HG03520 (cell line): ENCODE data around the gene SETD3.
A peak's percentile ranks its signal among the peaks of the same experiment; 100 is the strongest.

ENCODE experiments used
- ATAC-seq: cut with Tn5 transposase; IDR thresholded peaks from one replicate; pipeline ENCODE4 v1.9.1; 2021; ENCODE audit warnings: mild to moderate bottlenecking, moderate library complexity; ENCODE audit not compliant: unreplicated experiment

The SETD3 gene

DNA sequence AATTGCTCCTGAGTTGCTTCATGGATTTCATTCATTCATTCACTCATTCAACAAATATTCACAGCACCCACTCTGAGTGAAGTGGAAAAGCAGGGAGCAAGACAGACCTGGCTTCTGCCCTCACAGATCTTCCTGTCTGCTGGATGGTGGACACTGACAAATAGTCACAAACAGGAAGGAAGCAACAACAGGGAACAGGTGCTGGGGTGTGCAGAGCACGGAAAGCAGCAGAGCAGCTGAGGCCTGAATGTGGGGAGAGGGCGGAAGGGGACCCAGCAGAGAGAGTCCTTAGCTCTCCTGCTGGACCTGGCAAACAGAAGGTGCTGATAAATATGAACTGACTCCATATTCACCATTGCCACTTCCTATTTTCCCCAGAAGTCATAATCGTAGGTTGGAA lies 54.4 kb downstream of the SETD3 start:
- ATAC-seq, result no peak

DNA sequence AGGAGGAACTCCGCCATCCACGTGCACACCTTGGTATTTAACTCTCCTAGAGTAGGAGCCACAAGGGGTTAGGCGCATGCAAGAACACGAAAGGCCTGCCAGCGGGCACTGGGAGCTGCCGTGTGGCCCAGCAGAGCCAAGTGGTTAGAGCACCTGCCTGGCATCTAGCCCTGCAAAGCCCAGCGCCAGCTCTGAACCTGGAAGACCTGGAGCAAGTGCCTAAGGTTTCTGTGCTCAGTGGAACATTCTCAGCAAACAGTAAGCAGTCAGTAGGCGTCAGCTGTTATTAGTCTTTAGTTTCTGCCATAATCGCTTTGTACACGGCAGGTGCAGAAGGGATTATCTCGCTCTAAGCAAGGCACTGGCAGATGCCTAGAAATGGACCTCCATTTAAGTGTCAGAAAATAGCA lies 55.4 kb downstream of the SETD3 start:
- no peak for ATAC-seq

- no peak for ATAC-seq
These were observed 56.3 kb downstream of the SETD3 start for GRCh38 chr14:99424306-99424877.

DNA sequence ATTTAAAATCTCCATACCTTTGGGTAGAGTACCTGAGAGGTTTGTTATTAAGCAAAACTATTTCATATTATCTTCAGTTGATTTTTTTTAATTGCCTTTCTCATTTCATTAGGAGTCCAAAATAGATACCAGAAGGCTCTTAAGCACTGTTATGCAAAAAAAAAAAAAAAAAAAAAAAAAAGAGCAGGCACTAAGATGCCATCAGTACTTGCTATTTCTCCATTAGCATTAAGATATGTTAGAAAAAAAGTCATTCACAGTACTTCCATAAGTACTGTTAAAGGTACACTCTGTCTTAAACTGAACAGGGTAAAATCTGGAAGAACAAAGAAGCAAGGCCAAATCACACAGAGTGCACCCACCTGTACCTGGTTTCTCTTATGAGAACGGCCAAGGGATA lies 57.2 kb downstream of the SETD3 start:
- ATAC-seq, result no peak

GRCh38 chr14:99422228-99423010 lies 58.2 kb downstream of the SETD3 start:
- no peak for ATAC-seq

- no peak for ATAC-seq
These were observed 59.9 kb downstream of the SETD3 start for GRCh38 chr14:99420711-99421110.

- ATAC-seq, result no peak
These were observed 60.8 kb downstream of the SETD3 start for GRCh38 chr14:99419905-99420304.

DNA sequence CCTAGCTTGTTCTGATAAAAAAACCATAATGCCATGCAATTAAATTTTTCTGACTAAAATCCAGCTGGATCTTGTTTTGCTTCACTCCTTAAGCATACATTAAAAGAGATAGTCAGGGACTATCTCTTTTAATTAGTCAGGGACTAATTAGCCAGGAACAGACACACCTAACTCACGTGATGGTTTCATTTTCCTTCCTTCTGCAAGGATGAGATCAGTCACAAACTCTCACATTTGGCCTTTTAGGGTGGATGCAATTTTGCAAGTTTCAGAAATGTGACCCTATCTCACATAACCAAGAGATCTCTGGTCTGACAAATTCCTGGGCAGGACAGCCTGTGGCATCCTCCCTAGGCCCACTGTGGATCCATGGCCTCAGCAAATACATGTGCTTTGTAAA lies 62.4 kb downstream of the SETD3 start:
- ATAC-seq, result no peak

DNA sequence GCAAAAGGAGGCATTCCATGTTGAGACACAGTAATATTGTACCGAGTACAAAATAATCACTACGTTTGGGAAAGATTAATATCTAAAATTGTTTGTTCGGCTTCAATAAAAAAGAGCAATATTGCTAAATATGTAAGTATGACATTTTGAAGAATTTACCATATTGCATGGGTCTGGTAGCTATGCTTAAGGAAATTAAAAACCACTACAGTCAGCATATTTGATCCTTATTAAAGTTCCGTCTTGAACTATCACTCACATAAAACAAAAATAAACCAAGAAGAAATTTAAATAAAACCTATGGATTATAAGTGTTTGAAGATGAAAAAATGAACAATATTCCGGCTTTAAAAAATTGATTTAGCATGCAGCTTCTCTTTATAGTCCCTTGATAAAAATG lies 63.8 kb downstream of the SETD3 start:
- no peak for ATAC-seq

GRCh38 chr14:99415496-99416281 lies 65.0 kb downstream of the SETD3 start:
- peak; percentile 94 for ATAC-seq

DNA sequence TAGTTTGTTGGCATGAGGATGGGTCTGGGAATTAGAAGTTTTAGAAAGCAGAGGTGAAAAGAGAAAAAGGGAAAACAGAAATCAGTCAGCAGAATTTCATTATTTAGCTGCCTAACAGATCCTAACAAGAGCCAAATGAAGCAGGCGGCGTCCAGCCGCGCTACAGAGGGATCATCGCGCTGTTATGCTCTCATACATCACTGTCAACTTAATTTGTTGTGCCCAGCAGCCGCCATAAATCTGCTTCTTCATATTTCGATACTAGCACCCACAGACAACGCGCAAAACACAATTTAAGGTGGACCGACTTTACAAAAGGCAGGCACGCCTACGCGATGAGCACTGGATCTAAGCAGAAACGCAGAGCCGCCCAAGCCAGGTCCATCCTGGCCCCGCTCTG lies 66.7 kb downstream of the SETD3 start:
- no peak for ATAC-seq

GRCh38 chr14:99413172-99413571 lies 67.5 kb downstream of the SETD3 start:
- ATAC-seq, result no peak

GRCh38 chr14:99412117-99413061 lies 68.3 kb downstream of the SETD3 start:
- ATAC-seq, result no peak

DNA sequence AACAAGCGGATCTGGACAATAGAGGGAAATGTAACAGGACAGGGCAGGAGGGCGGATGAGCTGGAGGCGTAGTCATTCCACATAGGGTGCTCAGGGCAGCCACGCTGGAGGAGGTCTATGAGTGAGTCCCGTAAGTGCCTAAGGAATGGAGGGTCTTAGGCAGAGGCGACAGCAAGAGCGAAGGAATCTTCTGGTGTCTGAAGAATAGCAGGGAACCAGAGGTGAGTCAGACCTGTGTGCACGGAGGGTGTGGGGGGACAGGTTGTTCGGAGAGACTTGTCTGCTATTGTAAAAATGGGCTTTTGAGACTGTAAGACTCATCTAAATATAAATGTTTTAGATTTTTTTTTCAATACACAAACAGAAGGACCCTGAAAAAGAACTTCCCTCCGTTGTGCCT lies 70.6 kb downstream of the SETD3 start:
- no peak for ATAC-seq

DNA sequence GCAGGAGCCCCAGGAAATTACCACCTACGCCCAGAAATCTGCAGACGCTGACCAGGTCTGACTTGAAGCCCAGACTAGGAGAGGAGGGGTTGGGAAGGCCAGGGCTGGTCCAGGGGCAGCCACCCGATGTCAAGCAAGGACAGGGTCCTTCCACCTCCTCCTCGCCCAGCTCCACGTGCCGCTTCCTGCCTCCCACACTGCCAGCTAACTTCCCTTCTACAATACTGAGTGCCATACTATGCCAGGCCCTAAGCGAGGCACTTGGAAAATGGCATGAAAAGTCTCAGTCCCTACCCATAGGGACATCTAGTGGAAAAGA lies 71.7 kb downstream of the SETD3 start:
- no peak for ATAC-seq

DNA sequence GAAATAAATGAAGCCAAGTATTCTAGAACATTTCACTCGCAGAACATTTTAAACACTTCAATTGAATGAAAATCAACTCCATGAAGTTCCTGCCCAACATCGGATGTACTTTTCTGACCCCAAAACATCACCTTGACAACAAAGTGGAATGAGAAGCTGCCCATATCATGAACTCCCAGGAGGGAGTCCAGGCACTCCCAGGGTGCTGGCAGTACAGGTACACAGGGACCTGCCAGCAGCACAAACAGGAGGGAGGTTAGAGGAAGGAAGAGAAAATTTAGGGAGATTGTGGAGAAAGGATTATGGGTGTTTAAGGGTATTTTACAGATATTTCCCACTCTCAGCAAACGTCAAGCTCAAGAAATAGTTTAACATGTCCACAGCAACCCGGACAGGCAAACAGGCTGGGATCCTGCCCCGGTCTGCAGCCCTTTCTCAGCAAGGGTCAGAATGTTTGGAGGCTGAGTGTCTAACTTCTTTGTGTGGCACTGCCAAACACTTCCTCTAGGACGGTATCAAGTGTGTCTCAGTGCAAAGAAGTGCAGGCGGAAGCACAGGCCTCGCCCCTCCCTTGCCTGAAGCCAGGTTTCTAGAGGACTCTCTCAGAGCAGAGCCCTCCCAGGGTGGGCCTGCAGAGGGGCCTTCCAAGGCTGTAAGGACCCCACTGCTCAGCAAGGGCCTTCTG lies 72.2 kb downstream of the SETD3 start:
- ATAC-seq, result no peak

DNA sequence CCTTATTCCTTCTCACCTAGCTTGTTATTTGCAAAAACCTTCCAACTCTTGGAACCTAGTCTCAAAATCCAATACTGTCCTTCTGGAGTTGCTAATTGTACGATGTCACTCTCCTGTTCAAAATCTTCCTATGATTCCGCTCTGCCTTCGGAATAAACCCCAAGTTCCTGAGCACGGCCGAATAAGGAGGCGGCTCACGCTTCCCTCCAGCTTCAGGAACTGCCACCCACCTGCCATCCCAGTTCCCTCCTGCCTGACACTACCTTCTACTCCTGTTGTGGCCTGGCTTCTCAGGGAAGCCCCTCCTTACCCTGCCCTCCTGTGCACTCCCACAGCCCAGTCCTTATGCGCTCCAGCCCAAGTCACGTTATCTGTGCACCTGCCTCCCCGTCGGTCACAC lies 73.2 kb downstream of the SETD3 start:
- no peak for ATAC-seq

DNA sequence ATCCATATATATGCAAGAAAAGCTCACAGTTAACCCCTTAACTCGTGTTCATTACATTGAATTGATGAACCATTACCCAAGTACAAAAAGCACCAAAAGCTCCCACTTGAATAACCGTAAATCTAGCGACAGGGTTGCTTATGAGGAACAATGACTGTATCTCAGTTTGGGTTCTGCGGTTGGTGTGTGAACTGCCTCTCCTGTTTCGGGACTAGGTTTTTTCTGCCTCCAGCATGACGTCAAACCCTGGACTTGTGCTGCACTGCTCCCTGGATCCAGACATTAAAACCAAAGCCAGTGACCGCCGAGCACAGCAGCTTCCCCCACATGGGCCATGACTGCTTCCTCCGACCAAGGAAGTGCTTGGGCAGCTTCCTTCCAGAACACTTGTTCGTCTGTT lies 77.7 kb downstream of the SETD3 start:
- ATAC-seq, result no peak

GRCh38 chr14:99402285-99402648 lies 78.4 kb downstream of the SETD3 start:
- no peak for ATAC-seq

- no peak for ATAC-seq
These were observed 78.9 kb downstream of the SETD3 start for GRCh38 chr14:99401621-99402284.
